Muscle of leg (tissue), 11 donors: ENCODE measurements around the gene STK24. TPM values are rescaled to one million over a fixed set of nuclear protein-coding genes. Genes with fewer than 3 reads are reported as not detected.

ENCODE experiments used
- DNase-seq: peaks from one replicate; pipeline ENCODE4 v3.0.0; 2013
- H3K27ac ChIP-seq: one replicate; pipeline ENCODE4 v1.5.1; 2013; ENCODE audit warnings: mild to moderate bottlenecking, low read length, control low read depth
- H3K27me3 ChIP-seq: one replicate; pipeline ENCODE4 v1.6.1; 2013; ENCODE audit warnings: low read length; ENCODE audit not compliant: control insufficient read depth, insufficient read depth
- H3K36me3 ChIP-seq: one replicate; pipeline ENCODE4 v1.6.1; 2013; ENCODE audit warnings: low read length; ENCODE audit not compliant: control insufficient read depth, insufficient read depth
- H3K4me1 ChIP-seq: one replicate; pipeline ENCODE4 v1.6.1; 2013; ENCODE audit warnings: low read length; ENCODE audit not compliant: control insufficient read depth, insufficient read depth
- H3K4me3 ChIP-seq: one replicate; pipeline ENCODE4 v1.5.1; 2013; ENCODE audit warnings: low read length, control low read depth
- H3K9me3 ChIP-seq: replicated peaks from 2 replicates; pipeline ENCODE4 v1.6.1; 2013; ENCODE audit warnings: low read depth, low read length; ENCODE audit not compliant: control insufficient read depth
- WGBS: methylation state at CpG from one replicate; pipeline ENCODE4 v1.1.5; 2013; ENCODE audit warnings: missing lambda C conversion rate; ENCODE audit not compliant: insufficient coverage; 5-methylcytosine and 5-hydroxymethylcytosine counted together
- polyA plus RNA-seq, 8 donors: library from polyadenylated mRNA; unstranded; fragments of 120-200 nt; gene quantifications; one replicate each; pipeline versions ENCODE4 v1.2.1 to v1.2.3, GENCODE V29; 2013; ENCODE audit warnings: inconsistent platforms in 1 of 8, low replicate concordance in 1 of 8; ENCODE audit not compliant: insufficient read length in 8 of 8, insufficient read depth in 1 of 8
- total RNA-seq: library from RNA; stranded (reverse); fragments of 120-200 nt; gene quantifications from one replicate; pipeline ENCODE4 v1.2.4, GENCODE V29; 2013

STK24 gene
- total and polyA plus RNA-seq, 9 donors = 36.2 to 61.8 (median 44.1) TPM

DNA sequence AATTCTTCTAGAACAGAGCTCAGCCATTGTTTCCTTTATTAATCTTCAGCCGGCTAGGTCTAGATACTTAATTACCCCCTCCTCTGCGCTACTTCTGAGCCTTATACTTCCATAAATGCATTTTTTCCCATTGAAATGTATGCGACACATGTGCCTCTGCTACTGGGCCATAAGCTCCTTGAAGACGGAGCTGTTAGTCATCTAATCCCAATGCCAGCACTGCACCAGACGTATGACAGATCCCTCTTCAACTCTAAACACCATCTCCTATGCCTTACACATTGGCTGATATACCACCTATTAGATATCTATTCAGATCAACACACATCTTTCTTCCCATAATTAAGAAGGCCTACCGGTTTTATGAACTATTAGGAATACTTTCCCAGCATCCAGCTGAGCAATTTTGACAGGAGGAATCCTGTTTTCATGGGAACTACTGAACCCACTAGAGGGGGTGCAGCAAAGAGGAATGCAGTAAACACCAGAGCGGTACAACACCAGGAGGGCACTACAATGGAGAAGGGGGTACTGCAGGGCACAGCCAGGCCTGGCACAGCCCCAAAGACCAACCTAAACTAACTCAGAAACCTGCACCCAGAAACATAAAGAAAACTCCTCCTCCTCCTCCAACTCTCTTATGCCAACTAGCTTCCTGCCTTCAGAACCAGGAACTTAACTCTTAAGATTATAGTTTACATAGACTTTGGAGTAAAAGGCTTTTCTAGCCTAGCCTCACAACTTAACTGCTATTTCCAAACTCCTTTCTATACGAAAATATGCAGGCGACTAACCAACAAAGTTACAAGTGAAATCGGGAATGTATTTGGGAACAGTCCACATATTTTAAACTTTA is 18.7 kb downstream of the STK24 start:
- peaks cover 7% of the 10 kb centered on the region for H3K36me3 ChIP-seq
- H3K27ac ChIP-seq = no peak overlapping the region
- DNase-seq = no peak
- 79% methylated on average over 6 of the region's 10 CpGs for WGBS
- H3K27me3 ChIP-seq = no peaks in the 10 kb centered on the region
- H3K4me3 ChIP-seq = no peak overlapping the region
- H3K4me1 ChIP-seq = peaks cover 9% of the 10 kb centered on the region
- no peaks in the 10 kb centered on the region for H3K9me3 ChIP-seq

DNA sequence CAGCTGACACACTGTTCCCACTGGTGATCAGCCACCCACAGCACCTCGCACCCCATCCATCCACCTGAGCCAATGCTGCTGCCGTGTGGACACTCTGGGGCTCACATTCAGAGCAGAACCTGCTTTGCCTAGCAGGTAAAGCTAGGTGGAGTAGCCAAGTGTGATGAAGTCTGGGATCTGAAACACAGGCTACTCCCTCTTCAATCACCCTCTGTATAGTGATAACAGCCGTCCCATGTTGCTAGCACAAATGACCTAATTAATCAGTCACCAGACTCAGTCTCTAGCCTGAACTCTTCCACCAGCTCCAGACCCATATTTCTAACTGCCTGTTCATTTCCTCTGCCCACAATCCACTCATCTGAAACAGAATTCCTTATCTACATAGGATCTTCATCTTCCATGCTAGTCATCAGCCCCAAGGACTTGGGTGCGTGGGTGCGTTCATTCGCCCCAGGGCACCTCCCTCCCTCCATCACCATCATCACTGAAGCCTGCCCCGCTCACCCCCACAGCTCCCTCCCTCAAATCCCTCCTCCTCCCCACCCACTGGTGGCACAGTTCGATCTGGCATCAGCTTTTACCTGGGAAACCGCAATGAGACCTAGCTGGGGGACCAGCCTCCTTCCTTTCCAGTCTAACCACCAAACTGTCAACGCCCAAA is 19.8 kb downstream of the STK24 start:
- Histone ChIP-seq H3K4me3 (no peak overlapping the region), H3K9me3 (no peaks in the 10 kb centered on the region), H3K27me3 (no peaks in the 10 kb centered on the region), H3K27ac (no peak overlapping the region), H3K4me1 (peaks cover 9% of the 10 kb centered on the region), H3K36me3 (peaks cover 4% of the 10 kb centered on the region)
- WGBS = 89% methylated on average over 8 of the region's 10 CpGs
- DNase-seq = no peak

GRCh38 chr13:98556142-98556816 is 20.6 kb downstream of the STK24 start:
- H3K4me3 ChIP-seq = no peak overlapping the region
- H3K4me1 ChIP-seq = peaks cover 9% of the 10 kb centered on the region
- no peak for DNase-seq
- H3K27me3 ChIP-seq = no peaks in the 10 kb centered on the region
- WGBS = 83% methylated on average over 6 of the region's 8 CpGs
- H3K27ac ChIP-seq = no peak overlapping the region
- peaks cover 7% of the 10 kb centered on the region for H3K36me3 ChIP-seq
- H3K9me3 ChIP-seq = no peaks in the 10 kb centered on the region

GRCh38 chr13:98549728-98550317 is 27.1 kb downstream of the STK24 start:
- H3K27ac ChIP-seq = no peak overlapping the region
- WGBS = 92% methylated on average over 1 of the region's 3 CpGs
- no peak overlapping the region for H3K4me3 ChIP-seq

GRCh38 chr13:98549006-98549727 is 27.7 kb downstream of the STK24 start:
- H3K4me1 ChIP-seq = peaks cover 12% of the 10 kb centered on the region
- no peaks in the 10 kb centered on the region for H3K27me3 ChIP-seq
- WGBS = 100% methylated on average over 3 of the region's 7 CpGs
- H3K9me3 ChIP-seq = no peaks in the 10 kb centered on the region
- DNase-seq = no peak
- peaks cover 19% of the 10 kb centered on the region for H3K36me3 ChIP-seq
- H3K27ac ChIP-seq = no peak overlapping the region
- H3K4me3 ChIP-seq = no peak overlapping the region

More at GRCh38 chr13:98549728-98550317, 27.1 kb downstream of the STK24 start:
- Histone ChIP-seq H3K36me3 (peaks cover 19% of the 10 kb centered on the region), H3K27me3 (no peaks in the 10 kb centered on the region), H3K4me1 (peaks cover 9% of the 10 kb centered on the region), H3K9me3 (no peaks in the 10 kb centered on the region)
- DNase-seq = no peak

DNA sequence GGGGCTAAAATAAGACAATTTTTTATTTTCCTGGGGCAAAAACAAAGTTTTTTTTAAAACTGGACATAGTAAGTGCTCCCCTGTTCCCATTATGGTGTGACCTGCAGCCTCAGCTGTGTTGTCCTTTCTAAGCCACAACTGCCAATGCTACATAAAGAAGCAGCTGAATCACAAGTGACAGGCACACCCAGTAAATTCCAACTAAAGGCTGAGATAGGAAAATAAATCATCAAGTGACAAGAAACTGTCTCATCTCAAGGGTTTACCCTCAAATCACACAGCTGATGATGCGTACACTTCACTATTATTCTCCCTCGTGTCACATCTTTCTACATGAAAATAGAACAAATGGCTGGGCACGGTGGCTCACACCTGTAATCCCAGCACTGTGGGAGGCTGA is 28.7 kb downstream of the STK24 start:
- Histone ChIP-seq H3K9me3 (no peaks in the 10 kb centered on the region), H3K27me3 (no peaks in the 10 kb centered on the region), H3K4me3 (no peak overlapping the region), H3K36me3 (peaks cover 19% of the 10 kb centered on the region), H3K4me1 (peaks cover 15% of the 10 kb centered on the region), H3K27ac (no peak overlapping the region)
- WGBS = no CpG with 5 or more reads among the region's 3 CpGs
- no peak for DNase-seq

DNA sequence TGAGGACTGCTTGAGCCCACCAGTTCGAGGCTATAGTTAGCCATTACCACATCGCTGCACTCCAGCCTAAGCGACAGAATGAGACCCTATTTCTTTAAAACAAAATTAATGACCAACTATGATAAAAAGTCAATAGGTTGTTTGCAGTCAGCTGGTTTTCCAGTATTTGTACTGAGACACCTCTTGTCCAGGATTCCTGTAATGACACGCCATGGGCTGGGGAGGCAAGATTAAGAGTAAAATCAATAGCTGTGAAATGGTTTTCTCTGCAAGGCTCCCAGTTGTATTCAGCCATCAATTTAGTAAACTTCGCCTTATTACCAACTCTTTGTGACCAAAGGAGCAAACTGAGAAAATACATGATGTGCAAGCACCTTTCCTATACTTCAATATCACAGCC is 29.5 kb downstream of the STK24 start:
- peaks cover 19% of the 10 kb centered on the region for H3K36me3 ChIP-seq
- H3K27ac ChIP-seq = no peak overlapping the region
- H3K4me3 ChIP-seq = no peak overlapping the region
- H3K27me3 ChIP-seq = no peaks in the 10 kb centered on the region
- no peak for DNase-seq
- peaks cover 21% of the 10 kb centered on the region for H3K4me1 ChIP-seq
- H3K9me3 ChIP-seq = no peaks in the 10 kb centered on the region
- 100% methylated on average over 2 of the region's 5 CpGs for WGBS

DNA sequence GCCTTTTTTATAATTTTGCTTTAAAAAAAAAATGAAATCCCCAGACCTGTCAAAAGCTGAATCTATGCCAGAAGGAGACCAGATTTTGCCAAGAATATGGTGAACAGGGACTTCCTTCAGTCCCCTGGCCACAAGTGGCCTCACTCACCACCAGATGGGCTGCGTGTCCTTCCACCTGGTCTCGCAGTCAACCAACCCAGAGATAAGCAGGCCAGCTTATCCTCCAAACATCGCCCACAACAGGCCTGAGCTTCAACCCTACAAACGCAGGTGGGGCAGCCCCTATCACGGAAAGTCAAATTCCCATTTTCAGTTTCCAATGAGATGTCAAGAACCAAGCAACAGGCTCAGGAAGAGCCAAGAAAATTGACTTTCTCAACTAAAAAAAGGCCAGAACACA is 30.5 kb downstream of the STK24 start:
- peaks cover 16% of the 10 kb centered on the region for H3K36me3 ChIP-seq
- no peak overlapping the region for H3K27ac ChIP-seq
- 83% methylated on average over 4 of the region's 5 CpGs for WGBS
- DNase-seq = no peak
- H3K4me1 ChIP-seq = peaks cover 26% of the 10 kb centered on the region
- no peaks in the 10 kb centered on the region for H3K9me3 ChIP-seq
- H3K4me3 ChIP-seq = no peak overlapping the region
- H3K27me3 ChIP-seq = no peaks in the 10 kb centered on the region

- DNase-seq = no peak
- no peak overlapping the region for H3K4me3 ChIP-seq
- no peak overlapping the region for H3K27ac ChIP-seq
- peaks cover 5% of the 10 kb centered on the region for H3K36me3 ChIP-seq
- WGBS = 51% methylated on average over 6 of the region's 16 CpGs
- no peaks in the 10 kb centered on the region for H3K27me3 ChIP-seq
- peaks cover 43% of the 10 kb centered on the region for H3K4me1 ChIP-seq
- no peaks in the 10 kb centered on the region for H3K9me3 ChIP-seq
These were observed 32.7 kb downstream of the STK24 start for GRCh38 chr13:98544104-98544710.
